HepG2 (cell line): ENCODE data around the gene CNBD2. TPM values are rescaled to one million over a fixed set of nuclear protein-coding genes. Genes with fewer than 3 reads are reported as not detected.

Experiments
- ASH2L ChIP-seq: fragments of 300-600, 200-600 bp; sonication (generic); IDR thresholded peaks from 2 replicates; pipeline ENCODE4 v1.7.0; 2017; ENCODE audit warnings: low read depth, mild to moderate bottlenecking, moderate library complexity, mixed read lengths, low read length; ENCODE audit not compliant: insufficient read length
- BRD4 ChIP-seq: sonication (generic); formaldehyde crosslinking; IDR thresholded peaks from 2 replicates; pipeline ENCODE4 v1.4.0; 2020; ENCODE audit warnings: missing genetic modification reagents
- CBX1 ChIP-seq: IDR thresholded peaks from one replicate; pipeline ENCODE4 v1.6.1; 2016; ENCODE audit warnings: antibody characterized with exemption, low read depth
- CHD4 ChIP-seq: fragments of 200-600 bp; sonication (generic); IDR thresholded peaks from 2 replicates; pipeline ENCODE4 v1.7.0; 2017; ENCODE audit warnings: mild to moderate bottlenecking, low read length, borderline replicate concordance
- ESRRA ChIP-seq: sonication (generic); formaldehyde crosslinking; IDR thresholded peaks from 2 replicates; pipeline ENCODE4 v1.5.1; 2020; ENCODE audit warnings: mild to moderate bottlenecking, low read depth, missing genetic modification reagents
- EZH2 ChIP-seq: conservative IDR thresholded peaks from 2 replicates; pipeline ENCODE4 v1.6.1; 2012; ENCODE audit warnings: mild to moderate bottlenecking, low read depth, low read length, moderate library complexity
- GATA4 ChIP-seq: sonication (generic); IDR thresholded peaks from 2 replicates; pipeline ENCODE4 v1.6.1; 2016; ENCODE audit warnings: antibody characterized with exemption, low read depth, borderline replicate concordance
- HOXD1 ChIP-seq: sonication (generic); formaldehyde crosslinking; IDR thresholded peaks from 2 replicates; pipeline ENCODE4 v1.5.0; 2020; ENCODE audit warnings: missing genetic modification reagents
- MAFK ChIP-seq, 2 experiments: IDR thresholded peaks in 1 of 2; conservative IDR thresholded peaks in 1 of 2; 2 replicates each; pipeline ENCODE4 v1.6.1; 2011; ENCODE audit warnings: improper control_type of control experiment in 2 of 2, low read length in 2 of 2
- NR2C2 ChIP-seq: sonication (generic); formaldehyde crosslinking; IDR thresholded peaks from 2 replicates; pipeline ENCODE4 v1.4.0; 2020; ENCODE audit warnings: missing genetic modification reagents, mild to moderate bottlenecking, moderate library complexity, borderline replicate concordance
- SNAPC2 ChIP-seq: sonication (generic); formaldehyde crosslinking; IDR thresholded peaks from 2 replicates; pipeline ENCODE4 v1.8.1; 2022; ENCODE audit warnings: mild to moderate bottlenecking, missing genetic modification reagents
- ZBTB38 ChIP-seq: sonication (generic); formaldehyde crosslinking; IDR thresholded peaks from 2 replicates; pipeline ENCODE4 v1.5.1; 2020; ENCODE audit warnings: mild to moderate bottlenecking, missing genetic modification reagents
- ZC3H13 ChIP-seq: sonication (generic); formaldehyde crosslinking; IDR thresholded peaks from 2 replicates; pipeline ENCODE4 v1.8.1; 2023; ENCODE audit warnings: mild to moderate bottlenecking, missing genetic modification reagents, moderate library complexity
- ZNF3 ChIP-seq: IDR thresholded peaks from 2 replicates; pipeline ENCODE4 v1.7.0; 2017; ENCODE audit warnings: inconsistent platforms
- ZNF547 ChIP-seq: sonication (generic); formaldehyde crosslinking; IDR thresholded peaks from 2 replicates; pipeline ENCODE4 v1.5.1; 2020; ENCODE audit warnings: mild to moderate bottlenecking, missing genetic modification reagents
- ZNF570 ChIP-seq: sonication (generic); formaldehyde crosslinking; IDR thresholded peaks from 2 replicates; pipeline ENCODE4 v1.4.0; 2020; ENCODE audit warnings: mild to moderate bottlenecking, missing genetic modification reagents, borderline replicate concordance
- ZNF598 ChIP-seq: sonication (generic); formaldehyde crosslinking; IDR thresholded peaks from 2 replicates; pipeline ENCODE4 v1.5.1; 2020; ENCODE audit warnings: mild to moderate bottlenecking, missing genetic modification reagents, borderline replicate concordance
- ZNF7 ChIP-seq: IDR thresholded peaks from 2 replicates; pipeline ENCODE4 v1.6.1; 2016; ENCODE audit warnings: missing biosample characterization, missing genetic modification reagents
- ZNF766 ChIP-seq: sonication (generic); formaldehyde crosslinking; IDR thresholded peaks from 2 replicates; pipeline ENCODE4 v1.5.0; 2020; ENCODE audit warnings: missing genetic modification reagents, borderline replicate concordance
- ZSCAN25 ChIP-seq: sonication (generic); formaldehyde crosslinking; IDR thresholded peaks from 2 replicates; pipeline ENCODE4 v1.8.0; 2022; ENCODE audit warnings: mild to moderate bottlenecking, missing genetic modification reagents
- polyA plus RNA-seq, 8 experiments: library from polyadenylated mRNA; depleted of rRNA in 3 of 8; stranded (reverse) in 7 of 8; unstranded in 1 of 8; fragments of >200 nt; fragmentation: Illumina TruSeq in 4 of 8; extraction: Trizol in 4 of 8; gene quantifications; 2 replicates each; pipeline versions ENCODE4 v1.2.1 to v1.2.3, GENCODE V29; 2011 to 2016; ENCODE audit warnings: low read depth in 4 of 8, missing spikeins in 1 of 8, mixed read lengths in 1 of 8; ENCODE audit not compliant: insufficient read depth in 1 of 8
- total RNA-seq, 5 experiments: library from RNA; depleted of rRNA; stranded (reverse); fragments of >200 nt; fragmentation: Illumina TruSeq; extraction: Trizol; gene quantifications; 2 replicates each; pipeline ENCODE4 v1.2.3, GENCODE V29; 2016; ENCODE audit warnings: low read depth in 1 of 5
- TF ChIP-seq, protein P1 (sequence below): sonication (generic); formaldehyde crosslinking; IDR thresholded peaks from 2 replicates; pipeline ENCODE4 v1.4.0; 2020; ENCODE audit warnings: missing genetic modification reagents, mild to moderate bottlenecking, borderline replicate concordance
- TF ChIP-seq, protein P2 (sequence below): sonication (generic); formaldehyde crosslinking; IDR thresholded peaks from 2 replicates; pipeline ENCODE4 v1.5.1; 2020; ENCODE audit warnings: missing genetic modification reagents, mild to moderate bottlenecking, borderline replicate concordance
- TF ChIP-seq, protein P3 (sequence below): IDR thresholded peaks from 2 replicates; pipeline ENCODE4 v1.6.1; 2016; ENCODE audit warnings: control low read depth
- TF ChIP-seq, protein P4 (sequence below): sonication (generic); formaldehyde crosslinking; IDR thresholded peaks from 2 replicates; pipeline ENCODE4 v1.4.0; 2020; ENCODE audit warnings: mild to moderate bottlenecking, missing genetic modification reagents

Gene CNBD2
- total and polyA plus RNA-seq, 2 of the 13 experiments (the other 11 are each of a cell fraction or from before 2014, with no cell fraction given): 12.4 to 22.8 TPM

DNA sequence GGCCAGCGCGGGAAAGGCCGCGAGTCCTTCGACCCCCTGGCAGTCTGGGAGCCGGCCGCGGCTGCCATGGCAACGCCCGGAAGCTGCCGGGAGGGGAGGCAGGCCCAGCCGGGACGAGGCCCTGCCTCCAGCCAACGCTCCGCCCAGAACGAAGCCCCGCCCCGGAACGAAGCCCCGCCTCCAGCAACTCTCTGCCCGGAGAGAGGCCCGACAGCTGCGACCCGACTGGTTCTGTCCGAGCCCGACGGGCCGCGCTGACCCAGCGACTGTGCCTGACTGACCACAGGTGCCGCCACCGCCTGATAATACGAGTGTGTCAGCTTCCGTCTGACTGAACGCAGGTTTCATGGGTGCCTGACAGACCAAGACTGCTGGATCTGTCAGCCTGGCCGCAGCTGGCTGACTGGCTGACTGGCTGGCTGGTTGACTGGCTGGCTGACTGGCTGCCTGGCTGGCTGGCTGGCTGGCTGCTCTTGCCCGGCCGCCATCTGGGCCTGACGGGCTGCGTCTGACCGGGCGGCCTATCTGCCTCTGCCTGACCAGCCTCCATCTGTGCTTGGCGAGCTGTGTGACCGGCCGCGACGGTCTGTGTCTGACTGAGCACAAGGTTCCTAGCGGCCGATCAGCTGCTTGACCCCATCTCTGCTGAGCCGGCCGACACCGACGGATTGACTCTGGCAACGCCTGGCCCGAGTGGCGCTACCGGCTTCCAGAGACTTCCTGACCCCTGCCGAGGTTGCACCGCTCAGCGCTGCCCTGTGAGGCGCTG lies 96.5 kb downstream of the CNBD2 start (continued):
- TF ChIP-seq CBX1 (peak; percentile 38), GATA4 (peak; percentile 63; the same call in 1 of the 2 replicates), ZNF766 (CRISPR knock-in tag) (no peak), ZNF570 (CRISPR knock-in tag) (no peak), ASH2L (peak; percentile 62), EZH2 (no peak), MAFK (conservative IDR thresholded peaks at IDR 0.05 in 1 of 2, IDR thresholded peaks at IDR 0.05 in 1 of 2; ENCODE audit: low read length in 2 of 2) (no peak), ZNF547 (CRISPR knock-in tag) (peak; percentile 91), ZNF598 (CRISPR knock-in tag) (peak; percentile 96; the same call in 1 of the 2 replicates), ZC3H13 (CRISPR knock-in tag) (0 out of 2 replicates have a peak, but pooled peaks have one; percentile 9), ZNF3 (no peak), CHD4 (no peak), ZSCAN25 (CRISPR knock-in tag) (peak; percentile 76), NR2C2 (CRISPR knock-in tag) (peak; percentile 6), BRD4 (no peak), ZNF7 (CRISPR knock-in tag) (no peak), ESRRA (peak; percentile 60; the same call in 1 of the 2 replicates), SNAPC2 (CRISPR knock-in tag) (peak; percentile 72; the same call in 1 of the 2 replicates), HOXD1 (CRISPR knock-in tag) (no peak), ZBTB38 (CRISPR knock-in tag) (peak; percentile 84; the same call in 1 of the 2 replicates)
- TF ChIP-seq, protein P1, sequence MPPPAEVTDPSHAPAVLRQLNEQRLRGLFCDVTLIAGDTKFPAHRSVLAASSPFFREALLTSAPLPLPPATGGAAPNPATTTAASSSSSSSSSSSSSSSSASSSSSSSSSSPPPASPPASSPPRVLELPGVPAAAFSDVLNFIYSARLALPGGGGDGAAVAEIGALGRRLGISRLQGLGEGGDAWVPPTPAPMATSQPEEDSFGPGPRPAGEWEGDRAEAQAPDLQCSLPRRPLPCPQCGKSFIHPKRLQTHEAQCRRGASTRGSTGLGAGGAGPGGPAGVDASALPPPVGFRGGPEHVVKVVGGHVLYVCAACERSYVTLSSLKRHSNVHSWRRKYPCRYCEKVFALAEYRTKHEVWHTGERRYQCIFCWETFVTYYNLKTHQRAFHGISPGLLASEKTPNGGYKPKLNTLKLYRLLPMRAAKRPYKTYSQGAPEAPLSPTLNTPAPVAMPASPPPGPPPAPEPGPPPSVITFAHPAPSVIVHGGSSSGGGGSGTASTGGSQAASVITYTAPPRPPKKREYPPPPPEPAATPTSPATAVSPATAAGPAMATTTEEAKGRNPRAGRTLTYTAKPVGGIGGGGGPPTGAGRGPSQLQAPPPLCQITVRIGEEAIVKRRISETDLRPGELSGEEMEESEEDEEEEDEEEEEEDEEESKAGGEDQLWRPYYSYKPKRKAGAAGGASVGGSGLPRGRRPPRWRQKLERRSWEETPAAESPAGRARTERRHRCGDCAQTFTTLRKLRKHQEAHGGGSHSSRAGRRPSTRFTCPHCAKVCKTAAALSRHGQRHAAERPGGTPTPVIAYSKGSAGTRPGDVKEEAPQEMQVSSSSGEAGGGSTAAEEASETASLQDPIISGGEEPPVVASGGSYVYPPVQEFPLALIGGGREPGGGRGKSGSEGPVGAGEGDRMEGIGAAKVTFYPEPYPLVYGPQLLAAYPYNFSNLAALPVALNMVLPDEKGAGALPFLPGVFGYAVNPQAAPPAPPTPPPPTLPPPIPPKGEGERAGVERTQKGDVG (CRISPR knock-in tag): peak; percentile 95
- TF ChIP-seq, protein P2, sequence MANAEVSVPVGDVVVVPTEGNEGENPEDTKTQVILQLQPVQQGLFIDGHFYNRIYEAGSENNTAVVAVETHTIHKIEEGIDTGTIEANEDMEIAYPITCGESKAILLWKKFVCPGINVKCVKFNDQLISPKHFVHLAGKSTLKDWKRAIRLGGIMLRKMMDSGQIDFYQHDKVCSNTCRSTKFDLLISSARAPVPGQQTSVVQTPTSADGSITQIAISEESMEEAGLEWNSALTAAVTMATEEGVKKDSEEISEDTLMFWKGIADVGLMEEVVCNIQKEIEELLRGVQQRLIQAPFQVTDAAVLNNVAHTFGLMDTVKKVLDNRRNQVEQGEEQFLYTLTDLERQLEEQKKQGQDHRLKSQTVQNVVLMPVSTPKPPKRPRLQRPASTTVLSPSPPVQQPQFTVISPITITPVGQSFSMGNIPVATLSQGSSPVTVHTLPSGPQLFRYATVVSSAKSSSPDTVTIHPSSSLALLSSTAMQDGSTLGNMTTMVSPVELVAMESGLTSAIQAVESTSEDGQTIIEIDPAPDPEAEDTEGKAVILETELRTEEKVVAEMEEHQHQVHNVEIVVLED: peak; percentile 61; the same call in 1 of the 2 replicates
- TF ChIP-seq, protein P3, sequence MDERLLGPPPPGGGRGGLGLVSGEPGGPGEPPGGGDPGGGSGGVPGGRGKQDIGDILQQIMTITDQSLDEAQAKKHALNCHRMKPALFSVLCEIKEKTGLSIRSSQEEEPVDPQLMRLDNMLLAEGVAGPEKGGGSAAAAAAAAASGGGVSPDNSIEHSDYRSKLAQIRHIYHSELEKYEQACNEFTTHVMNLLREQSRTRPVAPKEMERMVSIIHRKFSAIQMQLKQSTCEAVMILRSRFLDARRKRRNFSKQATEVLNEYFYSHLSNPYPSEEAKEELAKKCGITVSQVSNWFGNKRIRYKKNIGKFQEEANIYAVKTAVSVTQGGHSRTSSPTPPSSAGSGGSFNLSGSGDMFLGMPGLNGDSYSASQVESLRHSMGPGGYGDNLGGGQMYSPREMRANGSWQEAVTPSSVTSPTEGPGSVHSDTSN (CRISPR knock-in tag): no peak
- TF ChIP-seq, protein P4, sequence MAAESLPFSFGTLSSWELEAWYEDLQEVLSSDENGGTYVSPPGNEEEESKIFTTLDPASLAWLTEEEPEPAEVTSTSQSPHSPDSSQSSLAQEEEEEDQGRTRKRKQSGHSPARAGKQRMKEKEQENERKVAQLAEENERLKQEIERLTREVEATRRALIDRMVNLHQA (CRISPR knock-in tag): no peak
